Stimulated activated CD8-positive, alpha-beta memory T cell treated with anti-CD3 and anti-CD28 coated beads, Interleukin-12 subunit alpha, Interleukin-12 subunit beta, amount 100 ng/mL, for 24 hours (primary cell): Measurements from ENCODE around the gene CSAG2.

ENCODE experiments used
- DNase-seq: peaks from one replicate; pipeline ENCODE4 v3.0.0-alpha.2; 2020; ENCODE audit errors: extremely low read depth

Gene CSAG2

GRCh38 chrX:152663086-152663485 lies 46.0 kb downstream of the CSAG2 start:
- DNase-seq: no peak

- DNase-seq: no peak
Observed at GRCh38 chrX:152658302-152658701, 50.8 kb downstream of the CSAG2 start.
